LNCAP (cell line): Measurements from ENCODE around the gene PDE4D.
A peak's percentile ranks its signal among the peaks of the same experiment; 100 is the strongest.

Experiments used
- CTCF ChIP-seq: fragments of 450-650 bp; IDR thresholded peaks from 2 replicates; pipeline ENCODE4 v1.5.1; 2017; ENCODE audit warnings: mild to moderate bottlenecking

The PDE4D gene

GRCh38 chr5:59180515-59180914 lies 713.0 kb downstream of the PDE4D start:
- TF ChIP-seq CTCF, result no peak

GRCh38 chr5:59179704-59180103 lies 713.8 kb downstream of the PDE4D start:
- no peak for TF ChIP-seq CTCF

- no peak for TF ChIP-seq CTCF
Observed at GRCh38 chr5:59178482-59178881, 715.0 kb downstream of the PDE4D start.

GRCh38 chr5:59178071-59178470 lies 715.5 kb downstream of the PDE4D start:
- no peak for TF ChIP-seq CTCF

GRCh38 chr5:59177644-59178043 lies 715.9 kb downstream of the PDE4D start:
- TF ChIP-seq CTCF, result no peak

GRCh38 chr5:59174248-59174844 lies 719.2 kb downstream of the PDE4D start:
- peak; percentile 96 for TF ChIP-seq CTCF

GRCh38 chr5:59173578-59173977 lies 719.9 kb downstream of the PDE4D start:
- no peak for TF ChIP-seq CTCF

GRCh38 chr5:59171131-59171530 lies 722.4 kb downstream of the PDE4D start:
- TF ChIP-seq CTCF, result no peak
